WTC11 (cell line): ENCODE data around the gene ACSS2. TPM values are rescaled to one million over a fixed set of nuclear protein-coding genes. Genes with fewer than 3 reads are reported as not detected.

Experiments used
- total RNA-seq: library from RNA; stranded (reverse); gene quantifications from 3 replicates; pipeline ENCODE4 v1.2.3, GENCODE V29; 2021

ACSS2 gene
- total RNA-seq, 1 experiment from 2014 or later = 28.9 TPM

Other genes with a start within 250 kb of the ACSS2 start
- 24.8 to 31.7 TPM (median 28.7 TPM) in 3 replicates for gene PIGU, start 199.5 kb upstream of the ACSS2 start, total RNA-seq
- 3.8 to 4.3 TPM (median 4.1 TPM) in 3 replicates for gene TP53INP2, start 172.3 kb upstream of the ACSS2 start, total RNA-seq
- gene NCOA6, start 51.0 kb upstream of the ACSS2 start, total RNA-seq = 8.0 to 10.1 TPM (median 8.2 TPM) in 3 replicates
- gene GGT7, start 3.8 kb upstream of the ACSS2 start, total RNA-seq = 27.7 to 34.5 TPM (median 33.3 TPM) in 3 replicates
- 40.7 to 47.3 TPM (median 46.7 TPM) in 3 replicates for gene GSS, start 79.2 kb downstream of the ACSS2 start, total RNA-seq
- gene MYH7B, start 79.3 kb downstream of the ACSS2 start, total RNA-seq = 0.66 to 1.0 TPM (median 0.98 TPM) in 3 replicates
- gene TRPC4AP, start 216.2 kb downstream of the ACSS2 start, total RNA-seq = 62.7 to 73.8 TPM (median 68.0 TPM) in 3 replicates